Breast epithelium (tissue), 4 donors: ENCODE data around the gene ROR1. TPM values are rescaled to one million over a fixed set of nuclear protein-coding genes. Genes with fewer than 3 reads are reported as not detected.

Experiments used
- DNase-seq, 2 donors: peaks; one replicate each; pipeline ENCODE4 v3.0.0-alpha.2; 2019; ENCODE audit warnings: low spot score in 2 of 2
- H3K27ac ChIP-seq, 2 donors: fragments of 200-600 bp; sonication (generic) in 1 of 2; one replicate each; pipeline ENCODE4 v1.5.1; 2016 to 2019; ENCODE audit warnings: mild to moderate bottlenecking in 1 of 2
- H3K27me3 ChIP-seq, 2 donors: fragments of 200-600 bp; sonication (generic) in 1 of 2; one replicate each; pipeline versions ENCODE4 v1.5.1 to v1.6.0; 2017 to 2019; ENCODE audit warnings: control low read depth in 1 of 2, mild to moderate bottlenecking in 1 of 2
- H3K36me3 ChIP-seq: fragments of 200-600 bp; one replicate; pipeline ENCODE4 v1.5.1; 2019
- H3K4me1 ChIP-seq, 2 donors: fragments of 200-600 bp; sonication (generic); one replicate each; pipeline ENCODE4 v1.5.1; 2016 to 2019; ENCODE audit warnings: control low read depth in 1 of 2
- H3K4me3 ChIP-seq, 3 donors: fragments of 200-600 bp; sonication (generic); 1 replicate in 2 of 3; 2 replicates in 1 of 3; pipeline ENCODE4 v1.5.1; 2016 to 2019; ENCODE audit warnings: mild to moderate bottlenecking in 3 of 3, moderate library complexity in 2 of 3
- H3K9me3 ChIP-seq, 2 donors: fragments of 200-600 bp; sonication (generic) in 1 of 2; one replicate each; pipeline ENCODE4 v1.5.1; 2016 to 2019; ENCODE audit warnings: control low read depth in 1 of 2
- POLR2A ChIP-seq: fragments of 450-650 bp; IDR thresholded peaks from one replicate; pipeline ENCODE4 v1.6.1; 2016; ENCODE audit warnings: antibody characterized with exemption, mild to moderate bottlenecking, moderate library complexity
- POLR2AphosphoS5 ChIP-seq, 3 donors: sonication (generic); formaldehyde crosslinking; IDR thresholded peaks; one replicate each; pipeline ENCODE4 v1.6.1; 2017; ENCODE audit warnings: antibody characterized with exemption in 3 of 3
- intact Hi-C: fragments of 100-400 bp; cut with DNase I; formaldehyde crosslinking; loops from one replicate; pipeline ENCODE4 v1.15.1; 2023; ENCODE audit warnings: low total_unique reads
- total RNA-seq, 3 donors: library from RNA; depleted of rRNA; stranded (reverse); fragments of >200 nt; gene quantifications; one replicate each; pipeline ENCODE4 v1.1.0, GENCODE V29; 2016
- TF ChIP-seq, protein P1 (sequence below), 3 donors: fragments of 450-650 bp; IDR thresholded peaks; one replicate each; pipeline ENCODE4 v1.5.1; 2016 to 2017; ENCODE audit warnings: antibody characterized with exemption in 3 of 3, mild to moderate bottlenecking in 3 of 3, moderate library complexity in 3 of 3

ROR1 gene
- total RNA-seq, 3 donors from 2014 or later: 5.9 to 11.6 (median 7.7) TPM

DNA sequence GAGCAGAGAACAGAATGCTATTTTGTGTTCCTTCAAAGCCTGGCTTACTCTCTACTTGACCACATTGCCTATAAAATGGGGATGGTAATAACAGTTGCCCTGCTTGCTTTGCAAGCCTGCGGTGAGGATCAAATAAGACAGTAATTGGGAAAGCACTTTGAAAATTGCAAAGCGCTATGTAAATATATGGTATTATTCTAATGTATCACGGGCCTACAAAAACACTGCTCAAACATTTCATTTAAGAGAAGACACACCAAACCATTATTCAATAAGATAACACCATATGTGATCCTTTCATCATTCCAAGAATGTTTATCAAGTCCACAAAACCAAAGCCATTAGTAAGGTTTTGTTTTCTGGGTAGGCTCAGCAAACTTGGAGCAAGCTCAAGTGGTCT is 208.4 kb downstream of the ROR1 start:
- no peak for DNase-seq
- Histone ChIP-seq H3K4me3 (no peak overlapping the region), H3K4me1 (no peaks in the 10 kb centered on the region), H3K27me3 (no peaks in the 10 kb centered on the region), H3K27ac (no peak overlapping the region), H3K9me3 (no peaks in the 10 kb centered on the region), H3K36me3 (no peaks in the 10 kb centered on the region)
- TF ChIP-seq POLR2AphosphoS5 (IDR thresholded peaks at IDR 0.05): no peak
- TF ChIP-seq, protein P1, sequence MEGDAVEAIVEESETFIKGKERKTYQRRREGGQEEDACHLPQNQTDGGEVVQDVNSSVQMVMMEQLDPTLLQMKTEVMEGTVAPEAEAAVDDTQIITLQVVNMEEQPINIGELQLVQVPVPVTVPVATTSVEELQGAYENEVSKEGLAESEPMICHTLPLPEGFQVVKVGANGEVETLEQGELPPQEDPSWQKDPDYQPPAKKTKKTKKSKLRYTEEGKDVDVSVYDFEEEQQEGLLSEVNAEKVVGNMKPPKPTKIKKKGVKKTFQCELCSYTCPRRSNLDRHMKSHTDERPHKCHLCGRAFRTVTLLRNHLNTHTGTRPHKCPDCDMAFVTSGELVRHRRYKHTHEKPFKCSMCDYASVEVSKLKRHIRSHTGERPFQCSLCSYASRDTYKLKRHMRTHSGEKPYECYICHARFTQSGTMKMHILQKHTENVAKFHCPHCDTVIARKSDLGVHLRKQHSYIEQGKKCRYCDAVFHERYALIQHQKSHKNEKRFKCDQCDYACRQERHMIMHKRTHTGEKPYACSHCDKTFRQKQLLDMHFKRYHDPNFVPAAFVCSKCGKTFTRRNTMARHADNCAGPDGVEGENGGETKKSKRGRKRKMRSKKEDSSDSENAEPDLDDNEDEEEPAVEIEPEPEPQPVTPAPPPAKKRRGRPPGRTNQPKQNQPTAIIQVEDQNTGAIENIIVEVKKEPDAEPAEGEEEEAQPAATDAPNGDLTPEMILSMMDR (IDR thresholded peaks at IDR 0.05): no peak
- TF ChIP-seq POLR2A: no peak
- intact Hi-C loops: no loop called here

DNA sequence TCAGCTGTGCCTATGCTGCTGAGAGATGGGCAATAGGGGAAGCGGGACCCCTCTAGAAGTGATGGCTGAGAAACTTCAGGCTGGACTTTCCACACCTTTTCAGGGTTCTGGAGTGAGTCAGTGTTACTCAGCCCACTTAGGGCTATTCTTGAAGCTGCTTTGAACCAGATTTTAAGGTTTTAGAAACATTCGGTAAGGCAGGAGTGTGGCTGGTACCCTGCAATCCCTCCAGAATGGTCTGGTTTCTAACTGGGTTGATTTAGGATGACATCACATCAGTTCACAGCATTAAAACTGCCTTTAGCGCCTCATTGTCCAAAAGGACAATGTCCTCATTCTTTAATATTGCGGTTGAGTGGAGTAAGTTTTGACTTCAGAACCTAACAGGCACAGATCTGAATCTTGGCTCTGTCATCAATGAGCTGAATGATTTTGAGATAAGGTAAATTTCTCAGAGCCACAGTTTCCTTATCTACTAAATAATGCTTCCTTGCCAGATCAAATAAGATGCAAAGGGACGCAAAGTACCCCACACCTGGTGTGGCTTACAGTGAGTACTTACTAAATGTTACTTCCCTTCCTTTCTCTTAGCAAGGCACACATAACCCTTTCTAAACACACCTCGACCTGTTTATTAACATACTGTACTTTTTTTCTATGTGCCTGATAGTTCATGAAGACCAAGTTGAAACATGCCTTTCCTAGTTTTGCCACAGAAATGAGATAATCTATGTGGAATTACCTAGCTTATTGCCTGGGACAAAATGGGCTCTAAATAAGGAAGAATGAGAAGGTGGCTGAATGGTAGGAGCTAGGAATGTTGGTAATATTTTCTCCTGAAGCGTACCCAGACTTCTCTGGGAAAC is 209.8 kb downstream of the ROR1 start:
- TF ChIP-seq, protein P1 (IDR thresholded peaks at IDR 0.05): no peak
- Histone ChIP-seq H3K4me1 (no peaks in the 10 kb centered on the region), H3K4me3 (no peak overlapping the region), H3K27me3 (no peaks in the 10 kb centered on the region), H3K36me3 (no peaks in the 10 kb centered on the region), H3K9me3 (no peaks in the 10 kb centered on the region), H3K27ac (peak overlapping the region; percentile 63 to 72)
- no peak for DNase-seq
- intact Hi-C loops: no loop called here

DNA sequence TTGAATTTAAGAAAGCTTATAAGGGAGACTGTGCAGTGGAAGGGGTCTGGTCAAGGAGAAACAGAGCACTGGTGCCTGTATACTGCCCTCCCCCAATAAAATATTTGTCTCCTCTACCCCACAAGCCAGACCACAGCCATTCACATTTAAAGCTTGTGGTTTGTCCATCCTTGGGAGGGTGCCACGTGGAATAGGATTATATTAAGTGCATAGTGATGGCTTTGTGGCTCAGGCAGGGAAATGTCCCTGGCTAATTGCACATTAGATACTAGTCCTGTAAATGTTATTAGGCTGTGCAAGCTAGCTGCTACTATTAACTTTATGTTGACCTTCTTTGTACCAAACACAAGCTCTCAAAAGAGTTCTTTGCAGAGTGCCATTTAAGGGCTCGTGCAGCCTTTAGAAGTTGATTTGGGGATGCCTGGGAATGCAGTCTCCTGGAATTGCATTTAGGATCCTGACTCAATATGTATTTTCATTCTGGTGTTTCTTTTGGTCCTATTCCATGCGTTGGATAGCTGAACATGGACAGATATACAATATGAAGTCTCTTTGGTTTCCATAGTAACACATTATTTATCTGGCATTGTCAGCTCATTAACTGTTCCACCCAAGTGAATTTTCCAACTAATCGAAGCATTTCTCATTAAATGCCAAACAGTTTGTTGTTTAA is 210.6 kb downstream of the ROR1 start:
- Histone ChIP-seq H3K36me3 (no peaks in the 10 kb centered on the region), H3K4me1 (no peaks in the 10 kb centered on the region), H3K4me3 (no peak overlapping the region), H3K27ac (peak overlapping the region; percentile 63 to 72), H3K27me3 (no peaks in the 10 kb centered on the region), H3K9me3 (no peaks in the 10 kb centered on the region)
- TF ChIP-seq POLR2A (no peak), POLR2AphosphoS5 (IDR thresholded peaks at IDR 0.05) (no peak)
- TF ChIP-seq, protein P1 (IDR thresholded peaks at IDR 0.05): no peak
- DNase-seq: peak in 1 of 2 donors; percentile 70
- intact Hi-C loops: no loop called here

DNA sequence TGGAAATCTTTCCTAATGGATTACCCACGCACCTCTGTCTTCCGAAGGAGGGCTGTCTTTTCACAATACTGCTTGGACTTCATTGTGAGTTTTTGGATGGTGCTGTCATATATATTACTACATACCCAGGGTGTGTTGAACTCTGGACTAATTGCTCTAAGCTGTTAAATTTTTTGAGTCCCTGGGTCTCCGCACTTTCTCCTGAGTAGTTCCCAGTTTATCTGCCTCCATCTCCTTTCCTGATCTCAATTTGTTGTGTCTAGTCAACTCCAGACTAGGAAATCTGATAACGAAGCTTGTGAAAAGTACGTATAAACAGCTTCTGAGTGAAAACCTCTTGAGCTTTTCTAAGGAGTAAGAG is 211.1 kb downstream of the ROR1 start:
- no peak for DNase-seq
- no peak overlapping the region for H3K4me3 ChIP-seq
- no peaks in the 10 kb centered on the region for H3K4me1 ChIP-seq
- H3K27me3 ChIP-seq: no peaks in the 10 kb centered on the region
- H3K27ac ChIP-seq: peak overlapping the region; percentile 63 to 72
- H3K9me3 ChIP-seq: no peaks in the 10 kb centered on the region
- no peak for TF ChIP-seq POLR2AphosphoS5 (IDR thresholded peaks at IDR 0.05)
- no peak for TF ChIP-seq POLR2A
- TF ChIP-seq, protein P1 (IDR thresholded peaks at IDR 0.05): no peak
- H3K36me3 ChIP-seq: no peaks in the 10 kb centered on the region
- intact Hi-C loops: no loop called here

DNA sequence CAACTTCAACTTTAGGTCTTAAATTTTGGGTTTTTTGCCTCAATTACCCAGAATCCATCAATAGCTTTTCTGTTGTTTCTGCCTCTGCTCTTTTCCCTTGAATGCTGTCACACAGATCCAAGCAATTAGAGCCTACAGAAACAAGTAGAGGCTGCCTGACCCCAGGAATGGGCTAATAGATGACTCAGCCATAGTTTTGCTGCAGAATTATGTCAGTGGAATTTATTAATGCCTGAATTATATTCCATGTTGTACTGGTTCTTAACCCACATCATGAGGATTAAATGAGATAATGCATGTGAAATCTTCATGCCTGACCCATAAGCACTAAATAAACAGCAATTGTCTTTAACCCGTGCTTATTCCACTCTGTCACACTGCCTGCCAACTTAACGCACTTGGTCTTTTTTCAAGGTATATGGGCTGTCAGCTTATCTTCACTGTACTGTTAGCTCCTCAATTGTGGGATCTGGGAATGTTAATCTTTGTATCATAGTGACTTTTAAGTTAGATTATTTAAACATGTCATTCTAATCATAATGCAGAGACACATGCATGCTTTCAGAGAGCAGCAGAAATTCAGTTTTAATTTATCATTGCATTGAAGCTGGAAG is 213.3 kb downstream of the ROR1 start:
- Histone ChIP-seq H3K9me3 (no peaks in the 10 kb centered on the region), H3K36me3 (no peaks in the 10 kb centered on the region), H3K27ac (no peak overlapping the region), H3K27me3 (no peaks in the 10 kb centered on the region), H3K4me3 (no peak overlapping the region), H3K4me1 (no peaks in the 10 kb centered on the region)
- no peak for DNase-seq
- intact Hi-C loops: no loop called here
- TF ChIP-seq, protein P1 (IDR thresholded peaks at IDR 0.05): no peak
- TF ChIP-seq POLR2A (no peak), POLR2AphosphoS5 (IDR thresholded peaks at IDR 0.05) (no peak)
